ENCODE results near the gene RGS11.

The RGS11 gene

DNA sequence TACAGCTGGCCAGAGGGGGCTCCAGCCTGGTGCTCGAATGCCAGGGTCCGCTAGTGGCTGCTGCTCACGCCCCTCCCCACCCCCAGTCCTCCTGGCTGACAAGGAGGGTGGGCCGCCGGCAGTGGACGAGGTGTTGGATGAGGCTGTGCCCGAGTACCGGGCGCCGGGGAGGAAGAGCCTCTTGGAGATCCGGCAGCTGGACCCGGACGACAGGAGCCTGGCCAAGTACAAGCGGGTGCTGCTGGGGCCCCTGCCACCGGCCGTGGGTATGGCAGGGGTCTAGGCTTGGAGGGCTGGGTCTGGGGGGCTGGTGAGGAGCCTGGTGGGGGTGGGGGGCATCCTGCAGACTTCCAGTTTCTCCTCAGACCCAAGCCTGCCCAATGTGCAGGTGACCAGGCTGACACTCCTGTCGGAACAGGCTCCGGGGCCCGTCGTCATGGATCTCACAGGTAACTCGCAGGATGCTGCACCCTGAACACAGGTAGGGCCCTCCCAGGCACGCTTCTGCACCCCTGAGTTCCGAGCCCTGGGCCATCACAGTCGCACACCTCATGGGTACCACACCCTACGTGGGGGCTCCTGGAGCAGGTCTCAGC is 6.0 kb upstream of the RGS11 start:
- ChIA-PET POLR2A (ENCODE audit: low non-redundant PET) (no interaction called here), CTCF (no interaction called here)
- TF ChIP-seq, protein P1, sequence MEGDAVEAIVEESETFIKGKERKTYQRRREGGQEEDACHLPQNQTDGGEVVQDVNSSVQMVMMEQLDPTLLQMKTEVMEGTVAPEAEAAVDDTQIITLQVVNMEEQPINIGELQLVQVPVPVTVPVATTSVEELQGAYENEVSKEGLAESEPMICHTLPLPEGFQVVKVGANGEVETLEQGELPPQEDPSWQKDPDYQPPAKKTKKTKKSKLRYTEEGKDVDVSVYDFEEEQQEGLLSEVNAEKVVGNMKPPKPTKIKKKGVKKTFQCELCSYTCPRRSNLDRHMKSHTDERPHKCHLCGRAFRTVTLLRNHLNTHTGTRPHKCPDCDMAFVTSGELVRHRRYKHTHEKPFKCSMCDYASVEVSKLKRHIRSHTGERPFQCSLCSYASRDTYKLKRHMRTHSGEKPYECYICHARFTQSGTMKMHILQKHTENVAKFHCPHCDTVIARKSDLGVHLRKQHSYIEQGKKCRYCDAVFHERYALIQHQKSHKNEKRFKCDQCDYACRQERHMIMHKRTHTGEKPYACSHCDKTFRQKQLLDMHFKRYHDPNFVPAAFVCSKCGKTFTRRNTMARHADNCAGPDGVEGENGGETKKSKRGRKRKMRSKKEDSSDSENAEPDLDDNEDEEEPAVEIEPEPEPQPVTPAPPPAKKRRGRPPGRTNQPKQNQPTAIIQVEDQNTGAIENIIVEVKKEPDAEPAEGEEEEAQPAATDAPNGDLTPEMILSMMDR (conservative IDR thresholded peaks at IDR 0.05; ENCODE audit: low read depth), result no peak
- no peak overlapping the region for H3K27ac ChIP-seq
- no peak for DNase-seq (ENCODE audit: low spot score)

DNA sequence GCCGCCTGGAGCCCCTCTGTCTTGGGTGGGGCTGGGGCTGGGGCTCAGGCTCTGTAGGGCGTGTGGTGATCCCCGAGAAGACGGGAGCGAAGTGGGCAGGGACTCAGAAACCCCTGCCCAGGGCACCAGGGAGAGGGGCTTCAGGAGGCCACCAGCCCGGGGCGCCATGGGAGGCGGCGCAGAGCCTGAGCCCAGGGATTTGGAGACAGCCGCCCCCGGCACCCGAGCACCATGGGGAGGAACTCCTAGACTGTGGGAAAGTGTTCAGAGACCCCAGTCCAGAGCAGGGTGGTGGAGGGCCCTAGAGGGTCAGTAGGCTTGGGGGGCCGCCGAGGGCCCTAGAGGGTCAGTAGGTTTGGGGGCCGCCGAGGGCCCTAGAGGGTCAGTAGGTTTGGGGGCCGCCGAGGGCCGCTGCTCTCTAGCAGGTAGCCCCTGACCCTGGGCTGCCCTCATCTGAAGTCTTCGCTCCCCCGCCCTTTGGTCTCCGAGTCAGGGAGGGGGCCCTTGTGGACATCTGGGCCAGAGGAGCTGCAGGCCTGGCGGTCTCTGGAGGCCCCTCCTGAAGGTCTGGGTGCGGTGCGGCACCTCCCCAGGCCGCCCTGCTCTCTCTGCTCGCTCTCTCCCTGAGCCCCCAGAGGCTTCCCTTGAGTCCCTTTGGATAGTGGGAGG is 5.4 kb upstream of the RGS11 start:
- DNase-seq (ENCODE audit: low spot score), result no peak
- no peak overlapping the region for H3K27ac ChIP-seq
- TF ChIP-seq, protein P1 (conservative IDR thresholded peaks at IDR 0.05; ENCODE audit: low read depth), result no peak
- POLR2A ChIA-PET (ENCODE audit: low non-redundant PET), result no interaction called here
- CTCF ChIA-PET, result interaction anchor here (0.6 kb wide), 1 partner anchor 144 kb away, joined by 3 read pairs; the partner anchor contains the start of gene RAB11FIP3

DNA sequence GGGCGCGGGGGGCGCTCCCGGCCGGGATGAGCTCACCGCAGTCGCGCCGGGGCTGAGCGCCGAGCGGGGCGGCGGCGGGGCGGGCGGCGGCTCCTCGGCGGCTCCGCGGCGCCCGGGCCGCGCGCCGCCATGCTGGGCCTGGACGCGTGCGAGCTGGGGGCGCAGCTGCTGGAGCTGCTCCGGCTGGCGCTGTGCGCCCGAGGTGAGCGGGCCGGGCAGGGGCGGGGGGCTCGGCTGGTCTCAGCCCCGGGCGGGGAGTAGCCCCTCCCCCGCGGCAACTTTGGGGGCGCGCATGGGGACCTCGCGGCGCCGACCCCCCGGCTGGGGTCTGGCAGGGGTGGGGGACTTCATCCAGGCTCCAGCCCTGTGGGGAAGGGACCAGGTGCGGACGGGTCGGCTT is 4.8 kb upstream of the RGS11 start, which contains the start of gene ARHGDIG:
Gene ARHGDIG, plus strand, starts transcription at position 40 of the 400 bp plus-strand sequence. Its CDS starts 90 bp downstream, at position 130.
- DNase-seq (ENCODE audit: low spot score), result no peak
- POLR2A ChIA-PET (ENCODE audit: low non-redundant PET), result no interaction called here
- TF ChIP-seq, protein P1 (conservative IDR thresholded peaks at IDR 0.05; ENCODE audit: low read depth), result no peak
- no peak within 1 kb of the TSS for H3K27ac ChIP-seq
- CTCF ChIA-PET, result interaction anchor here (0.6 kb wide), 1 partner anchor 145 kb away, joined by 3 read pairs; the partner anchor contains the start of gene RAB11FIP3

DNA sequence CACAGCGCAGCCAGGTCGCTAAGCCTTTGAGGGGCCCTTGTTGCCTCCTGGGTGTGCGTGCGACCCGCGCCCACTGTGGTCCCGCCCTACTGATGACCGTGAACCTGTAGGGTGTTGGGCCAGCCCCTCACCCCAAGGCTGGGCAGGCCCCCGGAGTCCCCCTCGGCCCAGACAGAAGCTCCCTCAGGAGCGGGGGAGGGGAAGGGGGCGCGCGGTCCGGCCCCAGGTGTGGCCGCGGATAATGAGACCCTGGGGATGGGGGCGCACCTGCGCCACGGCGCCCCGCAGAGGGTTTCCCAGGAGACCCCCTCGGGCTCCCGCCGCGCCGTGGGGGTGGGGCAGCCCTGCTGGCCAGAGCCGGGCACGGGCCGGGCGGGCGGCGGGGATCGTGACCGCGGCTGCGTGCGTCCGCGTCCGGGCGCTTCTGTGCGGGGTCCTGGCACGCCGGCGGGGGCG is 4.3 kb upstream of the RGS11 start:
- DNase-seq (ENCODE audit: low spot score), result no peak
- TF ChIP-seq, protein P1 (conservative IDR thresholded peaks at IDR 0.05; ENCODE audit: low read depth), result no peak
- ChIA-PET POLR2A (ENCODE audit: low non-redundant PET) (no interaction called here), CTCF (no interaction called here)
- no peak overlapping the region for H3K27ac ChIP-seq

DNA sequence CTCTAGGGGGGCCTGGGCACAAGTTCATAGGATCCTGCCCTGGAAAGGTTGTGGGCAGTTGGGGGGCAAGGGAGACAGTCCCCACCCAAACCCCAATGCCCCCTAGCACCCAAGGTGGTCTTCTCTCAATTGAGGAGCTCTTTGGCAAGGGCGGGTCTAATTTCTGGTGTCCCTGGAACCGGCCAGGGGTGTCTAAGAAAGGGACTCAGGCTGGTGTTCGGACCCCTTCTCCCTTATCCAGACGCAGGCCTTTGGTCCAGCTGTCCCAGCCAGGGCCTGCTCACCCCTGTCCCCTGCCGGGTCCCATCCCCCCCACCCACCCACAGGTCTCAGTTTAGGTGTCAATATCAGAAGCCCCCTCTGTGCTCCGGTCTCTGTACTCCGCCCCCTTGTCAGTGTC is 3.8 kb upstream of the RGS11 start:
- CTCF ChIA-PET, result interaction anchor here (1.0 kb wide), 1 partner anchor 214 kb away, joined by 5 read pairs; no protein-coding TSS in a partner anchor
- TF ChIP-seq, protein P1 (conservative IDR thresholded peaks at IDR 0.05; ENCODE audit: low read depth), result no peak
- no peak for DNase-seq (ENCODE audit: low spot score)
- H3K27ac ChIP-seq, result no peak overlapping the region
- POLR2A ChIA-PET (ENCODE audit: low non-redundant PET), result no interaction called here

DNA sequence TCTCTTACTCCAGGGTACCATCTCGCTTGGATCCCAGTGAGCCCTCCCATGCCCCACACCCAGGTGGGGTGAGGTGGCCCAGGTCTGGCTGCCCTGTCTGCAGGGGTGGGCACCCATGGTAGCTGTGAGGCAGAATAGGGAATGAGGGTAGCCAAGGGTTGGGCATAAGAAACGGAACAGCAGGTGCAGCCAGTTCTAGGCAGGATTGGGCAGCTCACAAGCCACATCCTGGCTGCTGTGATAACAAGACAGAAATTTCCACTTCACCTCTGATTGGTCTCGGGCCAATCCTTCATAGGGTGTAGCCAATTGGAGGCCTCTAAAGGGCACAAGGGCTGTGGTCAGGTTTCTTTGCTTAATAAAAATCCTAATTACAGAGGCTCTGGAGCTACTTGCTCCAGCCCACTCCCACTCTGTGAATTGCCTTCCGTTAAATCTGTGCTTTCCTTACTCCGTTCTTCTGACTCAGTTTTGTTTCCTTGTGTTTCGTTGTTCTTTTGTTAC is 3.2 kb upstream of the RGS11 start:
- CTCF ChIA-PET, result interaction anchor here (1.0 kb wide), 1 partner anchor 213 kb away, joined by 5 read pairs; no protein-coding TSS in a partner anchor
- POLR2A ChIA-PET (ENCODE audit: low non-redundant PET), result interaction anchor here (0.6 kb wide), 1 partner anchor 245 kb away, joined by 3 read pairs; no protein-coding TSS in a partner anchor
- peak; percentile 61 for DNase-seq (ENCODE audit: low spot score)

More for the DNA sequence above, 3.2 kb upstream of the RGS11 start:
- TF ChIP-seq, protein P1 (conservative IDR thresholded peaks at IDR 0.05; ENCODE audit: low read depth), result no peak
- no peak overlapping the region for H3K27ac ChIP-seq

Data from RWPE1 (cell line).